Esophagus (tissue), 2 donors: ENCODE measurements around the gene ATP8B3. TPM values are rescaled to one million over a fixed set of nuclear protein-coding genes. Genes with fewer than 3 reads are reported as not detected.

ENCODE experiments used
- H3K27ac ChIP-seq, 2 donors: one replicate each; pipeline ENCODE4 v1.5.1; 2013; ENCODE audit warnings: low read depth in 2 of 2, mild to moderate bottlenecking in 2 of 2, inconsistent platforms in 1 of 2, low read length in 1 of 2, moderate library complexity in 1 of 2
- H3K27me3 ChIP-seq, 2 donors: one replicate each; pipeline ENCODE4 v1.6.1; 2013; ENCODE audit warnings: low read length in 2 of 2, control low read depth in 1 of 2, mild to moderate bottlenecking in 1 of 2; ENCODE audit not compliant: insufficient read depth in 2 of 2, control insufficient read depth in 1 of 2
- H3K36me3 ChIP-seq, 2 donors: one replicate each; pipeline ENCODE4 v1.6.1; 2013; ENCODE audit warnings: low read length in 1 of 2; ENCODE audit not compliant: control insufficient read depth in 2 of 2, insufficient read depth in 2 of 2
- H3K4me1 ChIP-seq, 2 donors: one replicate each; pipeline ENCODE4 v1.6.1; 2013; ENCODE audit warnings: low read length in 1 of 2; ENCODE audit not compliant: control insufficient read depth in 2 of 2, insufficient read depth in 2 of 2
- H3K4me3 ChIP-seq, 2 donors: one replicate each; pipeline ENCODE4 v1.5.1; 2013; ENCODE audit warnings: low read length in 2 of 2, mild to moderate bottlenecking in 2 of 2, low read depth in 1 of 2, moderate library complexity in 1 of 2
- H3K9me3 ChIP-seq, 2 donors: one replicate each; pipeline ENCODE4 v1.6.1; 2013; ENCODE audit warnings: mild to moderate bottlenecking in 2 of 2, low read depth in 1 of 2, low read length in 1 of 2, moderate library complexity in 1 of 2; ENCODE audit not compliant: control insufficient read depth in 2 of 2, insufficient read depth in 1 of 2
- WGBS, 2 donors: extraction: QIAGEN DNeasy Blood & Tissue Kit; methylation state at CpG; one replicate each; pipeline ENCODE4 v1.1.7; 2013; 5-methylcytosine and 5-hydroxymethylcytosine counted together
- polyA plus RNA-seq, 2 donors: library from polyadenylated mRNA; stranded (reverse); fragments of 200-250 nt; gene quantifications; one replicate each; pipeline ENCODE4 v1.2.3, GENCODE V29; 2013
- donor health status: healthy with polysubstance abuse.
- donor health status: Bipolar disorder and iron deficiency.

ATP8B3 gene
- polyA plus RNA-seq, 2 donors: 0.68 to 1.2 TPM

GRCh38 chr19:1817553-1818179 is 5.6 kb upstream of the ATP8B3 start:
- no peak overlapping the region for H3K27ac ChIP-seq
- no peak overlapping the region for H3K4me3 ChIP-seq
- H3K27me3 ChIP-seq: no peaks in the 10 kb centered on the region
- peaks cover 17 to 61% of the 10 kb centered on the region in 2 donors for H3K36me3 ChIP-seq
- 87 to 91% methylated on average over 24 to 25 of the region's 25 CpGs for WGBS, 2 donors
- H3K9me3 ChIP-seq: no peaks in the 10 kb centered on the region
- peaks cover 3 to 5% of the 10 kb centered on the region in 2 donors for H3K4me1 ChIP-seq

- no peak overlapping the region for H3K27ac ChIP-seq
- peaks cover 3 to 5% of the 10 kb centered on the region in 2 donors for H3K4me1 ChIP-seq
- no peak overlapping the region for H3K4me3 ChIP-seq
- H3K27me3 ChIP-seq: no peaks in the 10 kb centered on the region
- 91% methylated on average over 32 to 36 of the region's 36 CpGs for WGBS, 2 donors
- peaks cover 17 to 53% of the 10 kb centered on the region in 2 donors for H3K36me3 ChIP-seq
- no peaks in the 10 kb centered on the region for H3K9me3 ChIP-seq
These were observed 4.6 kb upstream of the ATP8B3 start for GRCh38 chr19:1816530-1817298.

- H3K27me3 ChIP-seq: no peaks in the 10 kb centered on the region
- H3K27ac ChIP-seq: no peak overlapping the region
- H3K4me3 ChIP-seq: no peak overlapping the region
- H3K4me1 ChIP-seq: peaks cover 3 to 8% of the 10 kb centered on the region in 2 donors
- no peaks in the 10 kb centered on the region for H3K9me3 ChIP-seq
- H3K36me3 ChIP-seq: peaks cover 17 to 47% of the 10 kb centered on the region in 2 donors
- WGBS, 2 donors: 89 to 91% methylated on average over 57 to 61 of the region's 61 CpGs
These were observed 3.8 kb upstream of the ATP8B3 start for GRCh38 chr19:1815605-1816529.

GRCh38 chr19:1814833-1815604 is 2.9 kb upstream of the ATP8B3 start:
- Histone ChIP-seq H3K27ac (no peak overlapping the region), H3K4me1 (peaks cover 3 to 9% of the 10 kb centered on the region in 2 donors), H3K27me3 (no peaks in the 10 kb centered on the region), H3K4me3 (no peak overlapping the region), H3K9me3 (no peaks in the 10 kb centered on the region), H3K36me3 (peaks cover 17 to 43% of the 10 kb centered on the region in 2 donors)
- WGBS, 2 donors: 83 to 86% methylated on average over 25 to 26 of the region's 26 CpGs

GRCh38 chr19:1814391-1814790 is 2.3 kb upstream of the ATP8B3 start:
- peaks cover 14 to 37% of the 10 kb centered on the region in 2 donors for H3K36me3 ChIP-seq
- H3K27me3 ChIP-seq: no peaks in the 10 kb centered on the region
- peaks cover 6 to 9% of the 10 kb centered on the region in 2 donors for H3K4me1 ChIP-seq
- no peak overlapping the region for H3K27ac ChIP-seq
- WGBS, 2 donors: 79 to 85% methylated on average over 10 of the region's 10 CpGs
- H3K9me3 ChIP-seq: no peaks in the 10 kb centered on the region
- no peak overlapping the region for H3K4me3 ChIP-seq

- WGBS, 2 donors: 60 to 66% methylated on average over 21 of the region's 21 CpGs
- H3K4me3 ChIP-seq: peak overlapping the region; percentile 40 to 48
These were observed 1.4 kb upstream of the ATP8B3 start for GRCh38 chr19:1813192-1814182.

GRCh38 chr19:1812426-1813191 is 533 bp upstream of the ATP8B3 start:
- peaks cover 4 to 22% of the 10 kb centered on the region in 2 donors for H3K36me3 ChIP-seq
- H3K27me3 ChIP-seq: no peaks in the 10 kb centered on the region
- peak overlapping the region; percentile 40 to 48 for H3K4me3 ChIP-seq
- H3K27ac ChIP-seq: peak overlapping the region; percentile 43 to 83
- H3K4me1 ChIP-seq: peaks cover 6 to 16% of the 10 kb centered on the region in 2 donors
- H3K9me3 ChIP-seq: no peaks in the 10 kb centered on the region
- WGBS, 2 donors: 0% methylated on average over 41 to 47 of the region's 47 CpGs

More at GRCh38 chr19:1813192-1814182, 1.4 kb upstream of the ATP8B3 start:
- Histone ChIP-seq H3K27ac (peak overlapping the region; percentile 43 to 83), H3K9me3 (no peaks in the 10 kb centered on the region), H3K36me3 (peaks cover 6 to 30% of the 10 kb centered on the region in 2 donors), H3K27me3 (no peaks in the 10 kb centered on the region), H3K4me1 (peaks cover 6 to 9% of the 10 kb centered on the region in 2 donors)
